Prostate gland (tissue), 2 donors: ENCODE data around the gene ARHGAP36. TPM values are rescaled to one million over a fixed set of nuclear protein-coding genes. Genes with fewer than 3 reads are reported as not detected.

Source experiments
- DNase-seq: peaks from one replicate; pipeline ENCODE4 v3.0.0-alpha.2; 2019; ENCODE audit warnings: low spot score
- H3K27ac ChIP-seq, 2 donors: fragments of 200-600 bp; sonication (generic); 2 replicates each; pipeline ENCODE4 v1.5.1; 2017 to 2019
- H3K27me3 ChIP-seq: fragments of 200-600 bp; sonication (generic); replicated peaks from 2 replicates; pipeline ENCODE4 v1.5.1; 2019; ENCODE audit not compliant: insufficient read depth
- H3K36me3 ChIP-seq, 2 donors: fragments of 200-600 bp; sonication (generic); 1 replicate in 1 of 2; 2 replicates in 1 of 2; pipeline versions ENCODE4 v1.5.1 to v1.8.1; 2017 to 2019
- H3K4me1 ChIP-seq: fragments of 200-600 bp; sonication (generic); replicated peaks from 2 replicates; pipeline ENCODE4 v1.5.1; 2019
- H3K4me3 ChIP-seq, 2 donors: fragments of 200-600 bp; sonication (generic); 2 replicates each; pipeline ENCODE4 v1.5.1; 2017 to 2019
- H3K9me3 ChIP-seq: fragments of 200-600 bp; sonication (generic); 2 replicates; pipeline ENCODE4 v1.5.1; 2017
- CTCF ChIP-seq, 4 experiments: fragments of 200-600 bp in 2 of 4; fragments of 450-650 bp in 2 of 4; sonication (generic) in 2 of 4; IDR thresholded peaks; 1 replicate in 3 of 4; 2 replicates in 1 of 4; pipeline ENCODE4 v1.5.1; 2016 to 2019; ENCODE audit warnings: antibody characterized with exemption in 4 of 4, mild to moderate bottlenecking in 2 of 4, moderate library complexity in 2 of 4
- POLR2A ChIP-seq: fragments of 450-650 bp; IDR thresholded peaks from one replicate; pipeline ENCODE4 v1.6.1; 2016; ENCODE audit warnings: antibody characterized with exemption, mild to moderate bottlenecking
- POLR2AphosphoS5 ChIP-seq: sonication (generic); formaldehyde crosslinking; IDR thresholded peaks from one replicate; pipeline ENCODE4 v1.6.1; 2017; ENCODE audit warnings: antibody characterized with exemption
- WGBS: methylation state at CpG from one replicate; pipeline ENCODE4 v1.1.5; 2018; 5-methylcytosine and 5-hydroxymethylcytosine counted together
- intact Hi-C: fragments of 100-400 bp; cut with DNase I; formaldehyde crosslinking; loops from one replicate; pipeline ENCODE4 v1.14.2; 2022
- total RNA-seq, 2 donors: library from RNA; depleted of rRNA; stranded (reverse); fragments of >200 nt; gene quantifications; one replicate each; pipeline ENCODE4 v1.1.0, GENCODE V29; 2016

The ARHGAP36 gene
- total RNA-seq, 2 donors from 2014 or later: 0.36 to 1.6 TPM

GRCh38 chrX:131067846-131068745, 9.9 kb downstream of the ARHGAP36 start:
- no peak for TF ChIP-seq POLR2AphosphoS5
- TF ChIP-seq CTCF (IDR thresholded peaks at IDR 0.05): no peak
- TF ChIP-seq POLR2A: no peak
- H3K4me3 ChIP-seq: no peak overlapping the region
- intact Hi-C loops: no loop called here
- no peak for DNase-seq
- H3K36me3 ChIP-seq: no peaks in the 10 kb centered on the region
- no peaks in the 10 kb centered on the region for H3K27me3 ChIP-seq
- H3K27ac ChIP-seq: no peak overlapping the region
- no peaks in the 10 kb centered on the region for H3K9me3 ChIP-seq
- H3K4me1 ChIP-seq: no peaks in the 10 kb centered on the region
- 2% methylated on average over 22 of the region's 41 CpGs for WGBS

GRCh38 chrX:131068945-131069719, 11.0 kb downstream of the ARHGAP36 start:
- H3K4me1 ChIP-seq: no peaks in the 10 kb centered on the region
- intact Hi-C loops: no loop called here
- H3K4me3 ChIP-seq: no peak overlapping the region
- H3K9me3 ChIP-seq: no peaks in the 10 kb centered on the region
- DNase-seq: no peak
- TF ChIP-seq POLR2A (no peak), POLR2AphosphoS5 (no peak), CTCF (IDR thresholded peaks at IDR 0.05) (no peak)
- 12% methylated on average over 8 of the region's 26 CpGs for WGBS
- H3K36me3 ChIP-seq: no peaks in the 10 kb centered on the region
- H3K27me3 ChIP-seq: no peaks in the 10 kb centered on the region
- no peak overlapping the region for H3K27ac ChIP-seq

- Histone ChIP-seq H3K27me3 (no peaks in the 10 kb centered on the region), H3K9me3 (no peaks in the 10 kb centered on the region), H3K4me1 (no peaks in the 10 kb centered on the region), H3K4me3 (no peak overlapping the region), H3K36me3 (no peaks in the 10 kb centered on the region), H3K27ac (no peak overlapping the region)
- 4% methylated on average over 28 of the region's 39 CpGs for WGBS
- TF ChIP-seq CTCF (IDR thresholded peaks at IDR 0.05) (no peak), POLR2AphosphoS5 (no peak), POLR2A (no peak)
- intact Hi-C loops: no loop called here
- DNase-seq: no peak
These were observed 14.9 kb downstream of the ARHGAP36 start for GRCh38 chrX:131072871-131073571.

- DNase-seq: no peak
- no peak overlapping the region for H3K4me3 ChIP-seq
- 12% methylated on average over 4 of the region's 4 CpGs for WGBS
- H3K36me3 ChIP-seq: no peaks in the 10 kb centered on the region
- no peaks in the 10 kb centered on the region for H3K4me1 ChIP-seq
- intact Hi-C loops: no loop called here
- TF ChIP-seq CTCF (IDR thresholded peaks at IDR 0.05) (no peak), POLR2A (no peak), POLR2AphosphoS5 (no peak)
- H3K27me3 ChIP-seq: no peaks in the 10 kb centered on the region
- no peaks in the 10 kb centered on the region for H3K9me3 ChIP-seq
- no peak overlapping the region for H3K27ac ChIP-seq
These were observed 15.5 kb downstream of the ARHGAP36 start for GRCh38 chrX:131073607-131074006.
